Fibroblast of the aortic adventitia (primary cell): ENCODE measurements around the gene OBSCN. TPM values are rescaled to one million over a fixed set of nuclear protein-coding genes. Genes with fewer than 3 reads are reported as not detected.

ENCODE experiments used
- DNase-seq: peaks from one replicate; pipeline ENCODE4 v3.0.0-alpha.2; 2010; ENCODE audit warnings: low read depth
- H3K4me3 ChIP-seq: 2 replicates; pipeline ENCODE4 v1.5.1; 2011; ENCODE audit warnings: low read depth, mild to moderate bottlenecking, control low read depth, low read length, moderate library complexity
- CTCF ChIP-seq: IDR thresholded peaks from 2 replicates; pipeline ENCODE4 v1.5.1; 2011; ENCODE audit warnings: mild to moderate bottlenecking, low read length, control low read depth, inconsistent platforms; ENCODE audit not compliant: insufficient read depth
- total RNA-seq: library from RNA; depleted of rRNA; stranded (reverse); fragments of >200 nt; gene quantifications from 2 replicates; pipeline ENCODE4 v1.2.3, GENCODE V29; 2012; ENCODE audit warnings: low replicate concordance

The OBSCN gene
- total RNA-seq, 1 donor = 0.99 TPM

GRCh38 chr1:228215663-228216116 is 7.8 kb downstream of the OBSCN start:
- TF ChIP-seq CTCF = no peak
- no peak for DNase-seq
- H3K4me3 ChIP-seq = no peak overlapping the region

- no peak for DNase-seq
- TF ChIP-seq CTCF = no peak
- H3K4me3 ChIP-seq = no peak overlapping the region
Measured at GRCh38 chr1:228216371-228217320, 8.8 kb downstream of the OBSCN start.

GRCh38 chr1:228217551-228218344 is 9.9 kb downstream of the OBSCN start:
- H3K4me3 ChIP-seq = no peak overlapping the region
- no peak for TF ChIP-seq CTCF
- DNase-seq = no peak

- no peak for TF ChIP-seq CTCF
- no peak for DNase-seq
- H3K4me3 ChIP-seq = no peak overlapping the region
Measured at GRCh38 chr1:228218513-228219244, 10.8 kb downstream of the OBSCN start.

DNA sequence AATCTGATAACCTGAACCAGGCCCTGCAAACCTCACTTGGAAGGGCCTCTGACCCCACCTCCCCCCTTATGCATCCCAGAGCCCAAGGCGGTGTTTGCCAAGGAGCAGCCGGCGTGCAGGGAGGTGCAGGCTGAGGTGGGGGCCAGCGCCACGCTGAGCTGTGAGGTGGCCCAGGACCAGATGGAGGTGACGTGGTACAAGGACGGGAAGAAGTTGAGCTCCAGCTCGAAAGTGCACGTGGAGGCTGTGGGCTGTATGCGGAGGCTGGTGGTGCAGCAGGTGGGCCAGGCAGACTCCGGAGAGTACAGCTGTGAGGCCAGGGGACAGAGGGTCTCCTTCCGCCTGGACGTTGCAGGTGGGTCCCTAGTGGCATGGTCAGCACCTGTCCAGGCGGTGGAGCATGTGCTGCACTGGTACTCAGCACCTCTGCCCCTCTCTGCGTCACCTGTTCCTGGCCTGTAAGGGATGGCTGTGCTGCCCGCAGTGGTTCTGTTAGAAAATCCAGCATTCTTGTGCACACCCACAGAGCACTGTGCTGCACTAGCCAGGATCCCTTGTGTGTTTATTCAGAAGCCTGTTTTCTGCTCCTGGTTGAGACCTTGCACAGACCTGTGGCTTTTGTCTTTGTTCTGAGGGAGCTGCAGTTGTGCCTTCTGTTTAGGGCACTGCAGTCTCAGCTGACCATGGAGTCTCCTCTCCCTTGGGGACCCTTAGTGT is 11.6 kb downstream of the OBSCN start:
- no peak for TF ChIP-seq CTCF
- H3K4me3 ChIP-seq = no peak overlapping the region
- DNase-seq = no peak
